Renal cortex interstitium (tissue), 11 donors: ENCODE results near the gene MIF. TPM values are rescaled to one million over a fixed set of nuclear protein-coding genes. Genes with fewer than 3 reads are reported as not detected.
"Not testable (repeated sequence)": the region's sequence is repeated elsewhere in the genome, so short reads cannot be mapped to it uniquely, and the experiment has no call there.

Source experiments
- DNase-seq, 11 donors: peaks; one replicate each; pipeline ENCODE4 v3.0.0-alpha.2; 2013; ENCODE audit warnings: low read depth in 9 of 11, low spot score in 4 of 11; ENCODE audit errors: extremely low read depth in 1 of 11
- polyA plus RNA-seq, 3 donors: library from polyadenylated mRNA; unstranded; fragments of 120-200 nt; gene quantifications; one replicate each; pipeline ENCODE4 v1.2.1, GENCODE V29; 2013; ENCODE audit not compliant: insufficient read length in 3 of 3

MIF gene
- polyA plus RNA-seq, 3 donors: 170 to 335 (median 300) TPM

DNA sequence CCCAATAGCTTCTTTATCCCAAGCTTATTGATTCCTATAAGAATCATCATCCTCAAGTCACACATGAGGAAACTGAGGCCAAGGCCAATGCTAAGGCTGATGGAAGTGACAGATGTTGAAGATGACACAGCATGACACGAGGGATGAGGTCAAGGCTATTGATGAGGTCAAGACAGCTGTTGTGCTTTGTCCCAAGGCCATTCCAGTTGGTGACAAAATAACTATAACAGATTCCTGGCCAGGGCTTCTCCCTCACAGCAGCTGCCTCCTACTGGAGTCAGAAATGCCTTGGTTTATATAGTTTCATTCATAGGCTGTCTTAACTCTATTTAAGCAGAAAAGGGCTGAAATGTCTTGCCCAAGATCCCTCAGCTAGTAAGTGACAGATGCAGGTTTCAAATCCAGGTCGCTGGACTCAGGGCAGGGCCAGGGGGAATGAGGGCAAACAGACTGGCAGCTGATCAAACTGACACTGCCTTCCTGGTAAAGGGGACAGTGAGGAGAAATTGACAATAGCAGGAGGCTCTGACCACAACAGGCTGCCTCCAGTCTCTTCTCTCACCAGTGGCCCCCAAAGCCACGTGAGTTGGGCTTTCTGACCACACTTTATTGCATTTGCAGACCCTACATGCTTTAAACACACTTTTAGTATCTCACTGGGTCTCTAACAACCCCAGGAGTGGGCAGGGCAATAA lies 16.5 kb downstream of the MIF start:
- DNase-seq: no peak

DNA sequence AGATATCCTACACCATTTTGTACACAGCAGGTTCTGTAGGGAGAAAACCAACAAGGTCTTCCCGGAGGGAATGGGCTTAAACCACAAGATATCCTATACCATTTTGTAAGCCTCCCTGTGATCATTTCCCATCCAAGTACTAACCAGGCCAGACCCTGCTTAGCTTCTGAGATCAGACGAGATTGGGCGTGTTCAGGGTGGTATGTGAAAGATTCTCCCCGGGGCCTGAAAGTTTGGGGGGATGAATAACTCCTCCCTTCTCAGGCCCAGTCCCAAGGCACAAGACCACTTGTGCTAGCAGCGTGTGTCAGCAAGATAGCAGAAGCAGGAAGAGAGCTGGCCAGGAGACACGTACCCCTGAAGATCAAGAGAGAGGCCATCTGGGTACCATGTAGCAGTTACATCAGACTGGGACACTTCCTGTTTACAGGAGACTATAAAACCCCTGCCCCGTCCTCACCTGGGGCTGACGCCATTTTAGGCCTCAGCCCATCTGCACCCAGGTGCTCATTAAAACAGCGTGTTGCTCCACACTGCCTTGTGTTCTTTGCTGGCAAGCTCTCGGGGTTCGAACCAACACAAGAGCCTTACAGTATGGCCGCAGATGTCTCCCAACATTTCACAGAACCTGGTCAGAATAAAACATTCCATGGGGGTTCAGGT lies 17.3 kb downstream of the MIF start:
- no peak for DNase-seq

DNA sequence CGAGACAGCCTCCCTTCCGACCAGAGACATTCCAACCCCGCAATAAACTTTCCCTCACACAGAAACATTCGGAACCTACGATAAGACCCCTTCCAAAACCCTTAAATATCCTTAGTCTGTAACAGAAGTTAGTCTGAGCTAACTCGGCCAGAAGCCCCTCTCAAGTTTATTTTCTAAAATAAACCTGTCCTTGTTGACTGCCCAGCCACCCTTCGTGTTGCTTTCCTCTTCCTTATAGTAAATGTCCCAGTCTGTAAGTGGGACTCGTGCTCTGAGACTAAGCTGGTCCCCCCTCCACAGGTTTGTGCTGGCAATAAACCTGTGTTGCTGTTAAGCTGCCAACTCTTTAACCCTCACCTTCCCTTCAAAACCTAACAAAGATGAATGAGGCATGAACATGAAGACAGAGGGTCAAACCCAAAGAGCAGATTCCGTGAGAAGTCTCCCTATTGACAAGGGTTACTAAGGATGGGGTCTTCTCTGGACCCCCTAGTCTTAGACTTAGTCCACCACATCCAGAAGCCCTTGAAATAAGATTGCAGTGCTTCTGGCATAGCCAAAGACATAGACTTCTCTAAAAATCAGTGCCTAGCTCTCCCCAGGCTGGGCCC lies 18.2 kb downstream of the MIF start:
- DNase-seq: no peak

GRCh38 chr22:23913306-23913660 lies 19.1 kb downstream of the MIF start:
- DNase-seq: no peak

DNA sequence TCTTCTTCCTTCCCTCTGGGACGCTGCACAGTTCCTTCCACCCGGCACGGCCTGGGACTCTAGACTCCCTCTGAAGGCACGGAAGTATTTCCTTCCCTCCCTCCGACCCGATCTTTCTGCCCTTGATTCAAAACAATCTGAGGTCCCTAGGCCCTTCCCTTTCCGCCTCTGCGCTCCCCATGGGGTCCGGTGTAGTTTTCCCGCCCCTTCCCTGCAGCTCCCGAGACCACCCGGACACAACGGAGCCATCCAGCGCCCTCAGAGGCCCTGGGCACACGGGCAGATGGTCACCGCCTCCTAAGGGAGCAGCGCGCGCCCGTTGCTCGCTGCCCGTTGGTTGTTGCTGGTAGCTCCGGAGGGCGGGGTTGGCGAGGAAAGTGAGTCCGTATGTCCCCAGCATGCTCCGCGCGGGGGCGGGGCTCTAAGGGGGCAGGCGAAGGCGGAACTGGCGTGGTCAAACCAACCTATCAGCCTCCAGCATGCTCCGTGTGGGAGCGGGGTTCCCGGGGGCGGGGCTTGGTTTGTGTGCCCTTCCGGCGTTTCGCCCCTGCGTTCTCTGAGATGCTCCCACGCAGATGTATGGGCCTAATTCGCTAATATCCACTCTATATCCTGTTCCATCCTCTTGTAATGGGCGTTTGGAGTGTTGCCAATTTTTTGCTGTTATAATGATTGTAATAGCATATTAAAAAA lies 19.6 kb downstream of the MIF start:
- peak; percentile 92 to 99 (median 98) for DNase-seq

DNA sequence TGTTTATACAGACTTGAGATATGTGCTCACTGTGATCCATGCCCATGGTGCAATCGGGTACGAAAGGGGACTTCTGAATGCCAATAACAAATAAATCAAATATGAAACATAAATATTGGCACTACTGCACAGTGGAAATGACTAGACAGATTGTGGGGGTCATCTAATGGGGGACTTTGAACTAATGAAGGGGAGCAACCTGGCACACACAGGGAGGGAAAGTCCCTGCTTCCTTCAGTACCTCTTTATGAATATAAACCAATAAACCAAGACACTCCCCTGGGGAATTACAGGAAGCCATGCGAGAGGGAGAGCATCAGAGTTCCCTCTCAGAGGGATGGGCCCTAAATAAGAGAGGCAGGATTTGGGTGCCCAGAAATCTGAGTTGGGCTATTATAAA lies 21.1 kb downstream of the MIF start:
- DNase-seq: no peak

GRCh38 chr22:23920267-23920611 lies 26.1 kb downstream of the MIF start:
- DNase-seq: not testable (repeated sequence)

DNA sequence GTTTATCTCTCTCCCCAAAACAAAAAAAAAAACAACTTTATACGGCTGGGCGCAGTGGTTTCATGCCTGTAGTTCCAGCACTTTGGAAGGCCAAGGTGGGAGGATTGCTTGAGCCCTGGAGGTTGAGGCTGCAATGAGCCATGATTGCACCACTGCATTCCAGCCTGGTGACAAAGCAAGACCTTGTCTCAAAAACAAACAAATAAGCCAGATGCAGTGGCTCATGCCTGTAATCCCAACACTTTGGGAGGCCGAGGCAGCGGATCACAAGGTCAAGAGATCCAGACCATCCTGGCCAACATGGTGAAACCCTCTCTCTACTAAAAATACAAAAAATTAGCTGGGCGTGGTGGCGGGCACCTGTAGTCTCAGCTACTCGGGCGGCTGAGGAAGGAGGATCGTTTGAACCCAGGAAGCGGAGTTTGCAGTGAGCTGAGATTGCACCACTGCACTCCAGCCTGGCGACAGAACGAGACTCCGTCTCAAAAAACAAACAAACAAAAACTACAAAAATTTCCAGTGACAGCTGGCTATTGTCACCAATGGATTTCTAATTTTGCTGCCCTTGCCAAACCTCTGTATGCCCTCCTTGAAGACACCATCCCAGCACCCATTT lies 27.5 kb downstream of the MIF start:
- not testable (repeated sequence) for DNase-seq

DNA sequence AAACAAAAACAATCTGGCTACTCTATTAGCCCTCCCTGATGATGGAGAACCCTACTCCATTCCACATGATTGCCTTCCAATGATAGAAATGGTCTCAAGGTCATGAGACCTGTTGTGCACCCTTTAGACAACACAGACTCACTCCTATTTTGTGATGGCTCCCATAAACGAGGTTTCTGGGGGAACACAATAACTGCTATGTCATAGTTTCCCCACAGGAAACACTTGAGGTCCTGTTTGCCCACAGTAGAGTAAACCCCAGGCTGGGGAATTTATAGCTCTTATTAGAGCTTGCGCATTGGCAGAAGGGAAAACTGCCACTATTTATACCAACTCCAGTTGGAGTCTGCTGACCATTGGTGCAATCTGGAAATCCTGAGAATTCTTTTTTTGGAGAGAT lies 28.7 kb downstream of the MIF start:
- no peak for DNase-seq

GRCh38 chr22:23925020-23925606 lies 30.9 kb downstream of the MIF start:
- no peak for DNase-seq

GRCh38 chr22:23926561-23926960 lies 32.4 kb downstream of the MIF start:
- DNase-seq: no peak

DNA sequence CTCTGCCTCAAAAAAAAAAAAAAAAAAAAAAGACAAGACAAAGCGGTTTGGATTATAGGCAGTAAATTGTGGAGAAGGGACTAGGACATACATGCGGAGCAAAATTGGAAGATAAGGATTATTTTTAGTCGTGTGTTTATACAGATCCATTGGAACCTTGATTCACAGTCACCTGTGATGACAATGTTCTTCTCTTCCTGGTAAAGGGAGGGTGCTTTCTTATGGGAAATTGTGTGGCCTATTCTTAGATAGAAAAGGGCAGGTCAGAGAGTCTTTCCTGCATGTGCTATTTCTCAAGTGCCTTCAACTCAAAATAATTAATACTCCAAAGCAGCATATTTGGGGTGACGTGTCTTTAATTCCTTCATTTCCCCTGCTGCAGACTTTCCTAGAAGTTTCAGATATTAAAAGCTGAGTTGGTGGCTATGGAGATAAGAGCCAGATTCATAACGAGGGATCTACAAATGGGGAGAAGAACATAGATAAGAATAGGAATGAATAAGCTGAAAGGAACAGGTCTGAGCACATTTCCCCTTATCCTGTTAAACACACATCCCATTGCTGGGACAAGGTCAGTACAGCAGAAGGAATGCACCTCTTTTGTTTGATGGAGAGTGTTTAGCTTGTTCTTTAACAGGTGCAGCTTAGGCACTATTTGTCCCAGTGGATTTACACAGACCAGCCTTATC lies 44.3 kb downstream of the MIF start:
- DNase-seq: no peak

DNA sequence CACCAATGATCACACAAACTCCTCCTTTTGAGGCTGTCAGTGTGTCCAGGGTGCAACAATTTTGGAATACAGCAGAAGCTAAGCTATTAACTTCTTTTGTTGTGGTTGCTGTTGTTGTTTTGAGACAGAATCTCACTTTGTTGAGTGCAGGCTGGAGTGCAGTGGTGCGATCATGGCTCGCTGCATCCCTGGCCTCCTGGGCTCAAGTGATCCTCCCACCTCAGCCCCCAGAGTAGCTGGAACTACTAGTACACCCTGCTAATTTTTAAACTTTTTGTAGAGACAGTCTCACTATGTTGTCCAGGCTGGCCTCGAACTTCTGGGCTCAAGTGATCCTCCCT lies 44.8 kb downstream of the MIF start:
- DNase-seq: no peak

DNA sequence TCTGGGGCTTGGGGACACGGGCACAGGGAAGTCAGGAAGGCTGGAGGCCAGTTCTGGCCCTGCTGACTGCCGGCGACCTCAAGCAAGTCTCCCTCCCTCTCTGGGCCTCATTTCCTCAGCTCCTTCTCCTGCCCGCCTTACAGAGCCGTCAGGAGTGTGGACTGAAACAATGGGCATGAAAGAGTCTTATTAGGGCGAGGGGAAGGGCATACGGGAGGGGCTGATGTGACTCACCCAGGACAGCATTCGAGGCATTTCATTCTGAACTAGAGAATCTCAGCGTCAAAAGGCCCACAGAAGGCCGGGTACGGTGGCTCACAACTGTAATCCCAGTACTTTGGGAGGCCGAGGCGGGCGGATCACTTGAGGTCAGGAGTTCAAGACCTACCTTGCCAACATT lies 46.0 kb downstream of the MIF start:
- DNase-seq: not testable (repeated sequence)

Other genes with a start within 250 kb of the MIF start
- gene RGL4, start 203.4 kb upstream of the MIF start, polyA plus RNA-seq: 1 to 10 TPM; 2.3 to 6.7 (median 2.8) TPM
- 1 to 10 TPM; 5.9 to 7.6 (median 5.9) TPM for gene ZNF70, start 143.3 kb upstream of the MIF start, polyA plus RNA-seq
- 1 to 10 TPM in 1 of 3 donors, under 1 TPM in 2; 0.50 to 1.2 (median 0.96) TPM for gene VPREB3, start 140.0 kb upstream of the MIF start, polyA plus RNA-seq
- gene C22orf15, start 131.4 kb upstream of the MIF start, polyA plus RNA-seq: 1 to 10 TPM; 2.4 to 3.5 (median 3.2) TPM
- gene CHCHD10, start 126.4 kb upstream of the MIF start, polyA plus RNA-seq: 100 to 1,000 TPM in 1 of 3 donors, 10 to 100 TPM in 2; 62.2 to 122 (median 98.4) TPM
- 10 to 100 TPM; 16.8 to 21.6 (median 20.2) TPM for gene MMP11, start 121.5 kb upstream of the MIF start, polyA plus RNA-seq
- gene SMARCB1, start 107.4 kb upstream of the MIF start, polyA plus RNA-seq: 100 to 1,000 TPM; 158 to 212 (median 202) TPM
- gene DERL3, start 55.4 kb upstream of the MIF start, polyA plus RNA-seq: 1 to 10 TPM; 3.8 to 6.4 (median 6.0) TPM
- 10 to 100 TPM; 28.2 to 53.7 (median 31.6) TPM for gene SLC2A11, start 36.5 kb upstream of the MIF start, polyA plus RNA-seq
- gene GSTT2B, start 66.8 kb downstream of the MIF start, polyA plus RNA-seq: 10 to 100 TPM; 13.0 to 16.1 (median 13.1) TPM
- gene DDTL, start 72.5 kb downstream of the MIF start, polyA plus RNA-seq: 1 to 10 TPM; 7.6 to 9.7 (median 8.0) TPM
- gene DDT, start 80.1 kb downstream of the MIF start, polyA plus RNA-seq: 10 to 100 TPM; 73.3 to 91.4 (median 85.5) TPM
- 1 to 10 TPM in 2 of 3 donors, not detected in 1; 1.8 to 2.5 TPM for gene GSTT2, start 85.8 kb downstream of the MIF start, polyA plus RNA-seq
- not detected for gene GSTT4, start 111.1 kb downstream of the MIF start, polyA plus RNA-seq
- 10 to 100 TPM; 45.2 to 62.5 (median 57.2) TPM for gene CABIN1, start 116.9 kb downstream of the MIF start, polyA plus RNA-seq